Duodenal mucosa (tissue), 2 donors: ENCODE measurements around the gene LUC7L2.

Experiments used
- H3K27ac ChIP-seq: one replicate; pipeline ENCODE4 v1.7.0; 2013; ENCODE audit warnings: low read depth, low read length
- H3K27me3 ChIP-seq, 2 donors: one replicate each; pipeline ENCODE4 v1.7.0; 2013; ENCODE audit warnings: low read length in 2 of 2, control low read depth in 1 of 2; ENCODE audit not compliant: insufficient read depth in 2 of 2, control insufficient read depth in 1 of 2
- H3K36me3 ChIP-seq, 2 donors: one replicate each; pipeline ENCODE4 v1.7.0; 2013; ENCODE audit warnings: low read length in 2 of 2, control low read depth in 1 of 2; ENCODE audit not compliant: insufficient read depth in 2 of 2, control insufficient read depth in 1 of 2
- H3K4me1 ChIP-seq, 2 donors: one replicate each; pipeline ENCODE4 v1.7.0; 2013; ENCODE audit warnings: low read length in 2 of 2, control low read depth in 1 of 2; ENCODE audit not compliant: insufficient read depth in 2 of 2, control insufficient read depth in 1 of 2
- H3K4me3 ChIP-seq, 2 donors: one replicate each; pipeline ENCODE4 v1.7.0; 2013; ENCODE audit warnings: low read length in 2 of 2, low read depth in 1 of 2
- H3K9ac ChIP-seq, 2 donors: one replicate each; pipeline ENCODE4 v1.7.0; 2013; ENCODE audit warnings: low read length in 2 of 2, low read depth in 1 of 2
- H3K9me3 ChIP-seq, 2 donors: one replicate each; pipeline ENCODE4 v1.7.0; 2013; ENCODE audit warnings: low read length in 2 of 2, control low read depth in 1 of 2; ENCODE audit not compliant: control insufficient read depth in 1 of 2

The LUC7L2 gene

GRCh38 chr7:139431459-139431858 lies 71.8 kb downstream of the LUC7L2 start:
- Histone ChIP-seq H3K36me3 (peaks cover 0 to 11% of the 10 kb centered on the region in 2 donors), H3K9me3 (no peaks in the 10 kb centered on the region), H3K4me3 (no peak overlapping the region), H3K27ac (no peak overlapping the region), H3K4me1 (peaks cover 0 to 4% of the 10 kb centered on the region in 2 donors), H3K9ac (no peak overlapping the region), H3K27me3 (no peaks in the 10 kb centered on the region)

- Histone ChIP-seq H3K4me1 (peaks cover 0 to 4% of the 10 kb centered on the region in 2 donors), H3K36me3 (no peaks in the 10 kb centered on the region), H3K4me3 (no peak overlapping the region), H3K9ac (no peak overlapping the region), H3K27ac (no peak overlapping the region), H3K27me3 (no peaks in the 10 kb centered on the region), H3K9me3 (no peaks in the 10 kb centered on the region)
Measured at GRCh38 chr7:139436806-139437205, 77.1 kb downstream of the LUC7L2 start.

GRCh38 chr7:139439375-139439774 lies 79.7 kb downstream of the LUC7L2 start:
- Histone ChIP-seq H3K9me3 (no peaks in the 10 kb centered on the region), H3K27me3 (no peaks in the 10 kb centered on the region), H3K36me3 (no peaks in the 10 kb centered on the region), H3K4me1 (peaks cover 0 to 1% of the 10 kb centered on the region in 2 donors), H3K4me3 (no peak overlapping the region), H3K9ac (no peak overlapping the region), H3K27ac (no peak overlapping the region)

GRCh38 chr7:139441961-139442360 lies 82.3 kb downstream of the LUC7L2 start:
- Histone ChIP-seq H3K36me3 (no peaks in the 10 kb centered on the region), H3K27me3 (no peaks in the 10 kb centered on the region), H3K4me3 (no peak overlapping the region), H3K27ac (no peak overlapping the region), H3K4me1 (no peaks in the 10 kb centered on the region), H3K9me3 (no peaks in the 10 kb centered on the region), H3K9ac (no peak overlapping the region)

- no peaks in the 10 kb centered on the region for H3K27me3 ChIP-seq
- H3K9ac ChIP-seq = no peak overlapping the region
- no peak overlapping the region for H3K27ac ChIP-seq
- H3K4me3 ChIP-seq = no peak overlapping the region
- H3K36me3 ChIP-seq = no peaks in the 10 kb centered on the region
- H3K4me1 ChIP-seq = no peaks in the 10 kb centered on the region
- no peaks in the 10 kb centered on the region for H3K9me3 ChIP-seq
Measured at GRCh38 chr7:139446051-139446890, 86.6 kb downstream of the LUC7L2 start.

GRCh38 chr7:139450851-139451250 lies 91.2 kb downstream of the LUC7L2 start:
- H3K4me1 ChIP-seq = no peaks in the 10 kb centered on the region
- no peak overlapping the region for H3K9ac ChIP-seq
- H3K27ac ChIP-seq = no peak overlapping the region
- no peak overlapping the region for H3K4me3 ChIP-seq
- H3K36me3 ChIP-seq = no peaks in the 10 kb centered on the region
- H3K9me3 ChIP-seq = no peaks in the 10 kb centered on the region
- no peaks in the 10 kb centered on the region for H3K27me3 ChIP-seq

GRCh38 chr7:139451638-139452037 lies 91.9 kb downstream of the LUC7L2 start:
- H3K4me3 ChIP-seq = no peak overlapping the region
- no peaks in the 10 kb centered on the region for H3K4me1 ChIP-seq
- H3K27ac ChIP-seq = no peak overlapping the region
- no peaks in the 10 kb centered on the region for H3K27me3 ChIP-seq
- H3K9me3 ChIP-seq = no peaks in the 10 kb centered on the region
- no peak overlapping the region for H3K9ac ChIP-seq
- no peaks in the 10 kb centered on the region for H3K36me3 ChIP-seq

GRCh38 chr7:139452958-139453672 lies 93.4 kb downstream of the LUC7L2 start:
- H3K9me3 ChIP-seq = no peaks in the 10 kb centered on the region

GRCh38 chr7:139453673-139454321 lies 94.1 kb downstream of the LUC7L2 start:
- Histone ChIP-seq H3K4me3 (no peak overlapping the region), H3K27ac (no peak overlapping the region), H3K9ac (no peak overlapping the region), H3K9me3 (no peaks in the 10 kb centered on the region), H3K27me3 (no peaks in the 10 kb centered on the region), H3K4me1 (no peaks in the 10 kb centered on the region), H3K36me3 (no peaks in the 10 kb centered on the region)

More at GRCh38 chr7:139452958-139453672, 93.4 kb downstream of the LUC7L2 start:
- Histone ChIP-seq H3K4me3 (no peak overlapping the region), H3K27me3 (no peaks in the 10 kb centered on the region), H3K4me1 (no peaks in the 10 kb centered on the region), H3K36me3 (no peaks in the 10 kb centered on the region), H3K27ac (no peak overlapping the region), H3K9ac (no peak overlapping the region)

GRCh38 chr7:139455789-139456188 lies 96.1 kb downstream of the LUC7L2 start:
- Histone ChIP-seq H3K4me3 (no peak overlapping the region), H3K4me1 (no peaks in the 10 kb centered on the region), H3K9me3 (no peaks in the 10 kb centered on the region), H3K27me3 (no peaks in the 10 kb centered on the region), H3K27ac (no peak overlapping the region), H3K9ac (no peak overlapping the region), H3K36me3 (no peaks in the 10 kb centered on the region)
